Measurements from ENCODE around the gene SIAE.

The SIAE gene

DNA sequence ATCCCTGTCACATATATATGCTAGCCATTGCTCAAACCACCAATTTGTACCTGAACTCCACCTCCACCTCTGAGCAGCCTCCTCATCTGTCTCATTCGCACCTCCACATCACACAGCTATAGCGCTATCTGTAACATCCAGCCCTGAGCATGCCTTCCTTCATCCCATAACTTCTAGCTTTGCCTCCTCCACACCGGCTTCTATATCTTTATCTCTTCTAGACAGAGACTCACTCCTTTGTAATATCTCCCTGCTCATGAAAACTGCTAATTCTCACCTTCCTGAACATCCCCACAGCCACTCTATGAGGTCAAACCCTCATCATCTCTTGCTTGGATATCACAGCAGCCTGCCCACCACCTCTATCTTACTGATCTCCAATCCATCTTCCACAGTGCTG lies 5.9 kb downstream of the SIAE start:
- no peak for DNase-seq (ENCODE audit: low spot score)
- TF ChIP-seq, protein P1, sequence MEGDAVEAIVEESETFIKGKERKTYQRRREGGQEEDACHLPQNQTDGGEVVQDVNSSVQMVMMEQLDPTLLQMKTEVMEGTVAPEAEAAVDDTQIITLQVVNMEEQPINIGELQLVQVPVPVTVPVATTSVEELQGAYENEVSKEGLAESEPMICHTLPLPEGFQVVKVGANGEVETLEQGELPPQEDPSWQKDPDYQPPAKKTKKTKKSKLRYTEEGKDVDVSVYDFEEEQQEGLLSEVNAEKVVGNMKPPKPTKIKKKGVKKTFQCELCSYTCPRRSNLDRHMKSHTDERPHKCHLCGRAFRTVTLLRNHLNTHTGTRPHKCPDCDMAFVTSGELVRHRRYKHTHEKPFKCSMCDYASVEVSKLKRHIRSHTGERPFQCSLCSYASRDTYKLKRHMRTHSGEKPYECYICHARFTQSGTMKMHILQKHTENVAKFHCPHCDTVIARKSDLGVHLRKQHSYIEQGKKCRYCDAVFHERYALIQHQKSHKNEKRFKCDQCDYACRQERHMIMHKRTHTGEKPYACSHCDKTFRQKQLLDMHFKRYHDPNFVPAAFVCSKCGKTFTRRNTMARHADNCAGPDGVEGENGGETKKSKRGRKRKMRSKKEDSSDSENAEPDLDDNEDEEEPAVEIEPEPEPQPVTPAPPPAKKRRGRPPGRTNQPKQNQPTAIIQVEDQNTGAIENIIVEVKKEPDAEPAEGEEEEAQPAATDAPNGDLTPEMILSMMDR (IDR thresholded peaks at IDR 0.05; ENCODE audit: extremely low read depth, missing control alignments), result no peak

DNA sequence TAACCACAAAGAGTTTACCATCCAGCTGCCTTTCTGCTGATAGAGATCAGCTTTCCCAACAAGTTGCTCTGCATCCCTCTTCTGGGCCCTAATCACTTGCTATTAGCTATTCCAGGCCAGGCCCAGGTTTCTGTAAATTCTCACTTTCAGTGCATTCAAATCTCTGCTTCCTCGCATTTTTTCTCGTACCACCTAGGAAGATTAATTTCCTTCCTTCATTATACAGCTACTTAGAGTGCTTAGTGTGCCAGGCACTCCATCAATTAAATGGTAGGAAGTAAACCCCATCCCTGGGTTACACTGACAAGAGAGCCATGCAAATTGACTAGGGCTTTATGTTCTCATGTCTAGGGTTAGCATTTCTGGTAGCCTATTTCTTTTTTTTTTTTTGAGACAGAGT lies 9.7 kb downstream of the SIAE start:
- TF ChIP-seq, protein P1 (IDR thresholded peaks at IDR 0.05; ENCODE audit: extremely low read depth, missing control alignments), result no peak
- no peak for DNase-seq (ENCODE audit: low spot score)

DNA sequence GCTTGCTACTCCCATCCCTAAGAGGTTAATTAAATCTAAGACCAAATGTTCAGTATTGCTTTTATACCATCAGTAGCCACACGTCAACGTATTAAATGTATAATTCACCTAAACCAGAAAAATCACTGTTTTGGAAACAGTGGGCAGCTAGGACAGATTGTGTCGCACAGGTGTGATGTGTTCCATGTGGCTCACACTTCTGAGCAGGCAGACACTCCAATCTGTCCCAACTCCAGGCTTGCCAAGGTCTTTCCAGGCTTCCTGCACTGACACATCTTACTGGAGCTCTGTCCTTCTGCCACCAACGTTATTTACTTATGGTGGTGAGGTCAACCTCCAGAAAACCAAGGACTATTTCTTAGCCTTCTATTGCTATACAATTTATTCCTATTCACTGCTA lies 11.4 kb downstream of the SIAE start:
- DNase-seq (ENCODE audit: low spot score), result no peak
- TF ChIP-seq, protein P1 (IDR thresholded peaks at IDR 0.05; ENCODE audit: extremely low read depth, missing control alignments), result no peak

DNA sequence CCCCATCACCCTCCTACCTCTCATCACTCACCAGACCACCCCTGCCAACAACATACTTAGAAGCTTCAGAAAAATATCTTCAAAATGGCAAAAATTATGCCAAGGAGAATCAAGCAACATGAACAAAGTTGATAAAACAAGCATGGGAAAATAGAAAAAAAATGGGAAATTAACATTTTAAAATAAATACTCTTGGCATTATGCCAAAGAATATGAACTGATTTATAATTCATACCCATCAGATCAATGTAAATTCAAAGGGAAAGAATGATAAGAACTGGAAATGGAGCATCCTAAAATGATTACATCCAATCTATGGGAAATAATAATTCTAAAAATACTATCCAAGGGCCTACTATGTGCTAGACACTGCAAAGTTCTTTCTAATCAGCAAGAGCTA lies 12.0 kb downstream of the SIAE start:
- TF ChIP-seq, protein P1 (IDR thresholded peaks at IDR 0.05; ENCODE audit: extremely low read depth, missing control alignments), result no peak
- DNase-seq (ENCODE audit: low spot score), result no peak

DNA sequence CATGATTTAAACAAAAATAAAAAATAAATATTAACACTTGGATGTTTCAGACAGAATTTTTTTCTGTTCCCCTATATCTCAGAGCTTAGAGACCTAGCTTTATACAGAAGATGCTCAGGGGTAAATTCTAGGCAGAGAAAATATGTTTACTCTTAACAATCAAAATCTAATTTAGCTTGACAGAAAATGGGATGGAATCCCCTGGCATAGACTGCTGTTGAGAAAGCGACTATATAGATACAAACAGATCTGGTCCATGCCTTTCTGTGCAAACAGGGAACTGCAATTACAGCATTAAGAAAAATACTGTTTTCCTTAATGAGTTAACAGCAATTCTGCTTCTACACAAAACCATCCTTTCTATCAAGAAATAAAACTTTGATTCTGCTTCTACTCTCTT lies 14.6 kb downstream of the SIAE start:
- DNase-seq (ENCODE audit: low spot score), result no peak
- TF ChIP-seq, protein P1 (IDR thresholded peaks at IDR 0.05; ENCODE audit: extremely low read depth, missing control alignments), result no peak

DNA sequence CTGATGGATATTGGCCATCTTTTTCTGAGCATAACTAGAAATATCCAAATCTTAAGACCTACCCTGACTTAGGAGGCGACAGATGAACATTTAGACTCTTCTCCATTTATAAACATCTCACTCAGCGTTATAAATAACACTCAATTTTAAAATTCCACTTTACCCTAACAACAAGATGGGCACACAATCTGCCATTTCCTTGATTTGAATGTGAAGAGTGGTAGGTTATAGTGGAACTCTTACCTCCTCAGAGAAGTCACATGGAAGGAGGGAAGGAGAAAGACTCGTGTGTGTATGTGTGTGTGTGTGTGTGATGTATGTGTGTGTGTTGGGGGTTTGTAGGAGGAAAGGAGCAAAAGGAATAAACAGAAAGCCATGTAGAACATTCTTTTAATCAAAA lies 15.0 kb downstream of the SIAE start:
- DNase-seq (ENCODE audit: low spot score), result no peak
- TF ChIP-seq, protein P1 (IDR thresholded peaks at IDR 0.05; ENCODE audit: extremely low read depth, missing control alignments), result no peak

DNA sequence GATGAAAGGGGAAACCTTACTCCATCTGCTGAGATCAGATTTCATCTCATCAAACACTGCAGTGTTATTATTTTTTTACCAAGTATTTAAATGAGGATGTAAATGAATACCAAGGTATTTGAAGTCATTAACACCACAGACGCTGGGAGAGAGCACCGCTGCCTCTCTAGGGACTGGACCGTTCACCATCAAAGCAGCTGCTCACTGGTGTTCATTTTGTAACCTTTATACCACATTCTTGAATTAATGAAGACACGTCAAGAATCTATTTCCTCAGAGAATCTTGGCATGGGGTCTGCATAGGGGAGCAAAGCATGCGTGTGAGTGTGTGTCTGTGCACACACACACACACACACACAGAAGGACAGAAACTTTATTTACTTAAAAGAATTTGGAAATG lies 15.6 kb downstream of the SIAE start:
- TF ChIP-seq, protein P1 (IDR thresholded peaks at IDR 0.05; ENCODE audit: extremely low read depth, missing control alignments), result no peak
- DNase-seq (ENCODE audit: low spot score), result no peak
